Calu3 (cell line): Measurements from ENCODE around the gene RFPL2. TPM values are rescaled to one million over a fixed set of nuclear protein-coding genes. Genes with fewer than 3 reads are reported as not detected.

Experiments
- BruUV-seq: library from RNA; stranded (reverse); fragments of 400-500 nt; replicated peaks from 2 replicates; lab custom pipeline; 2021; lab: Mats Ljungman, UMichigan
- CTCF ChIA-PET: fragments of 300-600 bp; sonication (Branson Sonifier 250); formaldehyde crosslinking; loops from one replicate; lab custom pipeline; 2022; ENCODE audit warnings: antibody characterized with exemption; lab: Charles Lee
- DNase-seq: peaks from one replicate; pipeline ENCODE4 v3.0.0; 2022
- H3K27ac Mint-ChIP-seq: one replicate; pipeline ENCODE4 v1.8.0; 2022; ENCODE audit warnings: mixed read lengths; ENCODE audit not compliant: unreplicated experiment
- H3K27me3 Mint-ChIP-seq: one replicate; pipeline ENCODE4 v1.8.0; 2022; ENCODE audit warnings: mixed read lengths; ENCODE audit not compliant: unreplicated experiment
- H3K36me3 Mint-ChIP-seq: one replicate; pipeline ENCODE4 v1.8.0; 2022; ENCODE audit warnings: mild to moderate bottlenecking, moderate library complexity, mixed read lengths; ENCODE audit not compliant: insufficient read depth, unreplicated experiment
- H3K4me1 Mint-ChIP-seq: one replicate; pipeline ENCODE4 v1.8.0; 2022; ENCODE audit warnings: mild to moderate bottlenecking, low read depth, mixed read lengths; ENCODE audit not compliant: unreplicated experiment
- H3K4me3 Mint-ChIP-seq: one replicate; pipeline ENCODE4 v1.8.0; 2022; ENCODE audit warnings: mild to moderate bottlenecking, low read depth, moderate library complexity, mixed read lengths; ENCODE audit not compliant: unreplicated experiment
- H3K9me3 Mint-ChIP-seq: one replicate; pipeline ENCODE4 v1.8.0; 2022; ENCODE audit warnings: low read depth, mixed read lengths; ENCODE audit not compliant: unreplicated experiment
- intact Hi-C: fragments of 100-400 bp; cut with micrococcal nuclease; formaldehyde crosslinking; loops from one replicate; pipeline ENCODE4 v1.10.0; 2022; ENCODE audit not compliant: unreplicated experiment
- total RNA-seq: library from RNA; stranded (reverse); gene quantifications from 2 replicates; pipeline ENCODE4 v1.2.3, GENCODE V29; 2022
- TF ChIP-seq, protein P1 (sequence below): fragments of 200-600 bp; IDR thresholded peaks from one replicate; pipeline ENCODE4 v1.8.0; 2022; ENCODE audit warnings: antibody characterized with exemption; ENCODE audit not compliant: unreplicated experiment

The RFPL2 gene
- total RNA-seq, 1 experiment from 2014 or later: 0.52 TPM

DNA sequence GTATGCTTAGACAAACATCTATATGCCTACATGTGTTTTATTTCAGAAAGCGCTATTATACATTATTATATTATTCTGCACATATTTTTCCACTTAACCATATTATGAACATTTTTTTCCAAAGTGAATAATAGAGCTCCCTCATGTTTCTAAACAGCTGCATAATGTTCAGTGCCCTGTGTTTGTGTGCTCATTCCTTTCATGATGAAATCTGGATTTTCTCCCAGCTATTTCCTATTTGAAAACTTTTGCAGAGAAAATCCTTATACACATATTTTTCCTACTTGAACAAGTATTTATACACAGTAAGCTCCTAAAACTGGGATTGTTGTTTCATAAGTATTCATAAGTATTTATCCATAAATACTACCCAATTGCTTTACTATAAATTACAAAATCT is 18.1 kb upstream of the RFPL2 start:
- no peak for DNase-seq
- Mint-ChIP-seq H3K27ac (no peak overlapping the region), H3K4me1 (no peaks in the 10 kb centered on the region), H3K27me3 (no peaks in the 10 kb centered on the region), H3K4me3 (no peak overlapping the region), H3K36me3 (no peaks in the 10 kb centered on the region), H3K9me3 (no peaks in the 10 kb centered on the region)
- TF ChIP-seq, protein P1, sequence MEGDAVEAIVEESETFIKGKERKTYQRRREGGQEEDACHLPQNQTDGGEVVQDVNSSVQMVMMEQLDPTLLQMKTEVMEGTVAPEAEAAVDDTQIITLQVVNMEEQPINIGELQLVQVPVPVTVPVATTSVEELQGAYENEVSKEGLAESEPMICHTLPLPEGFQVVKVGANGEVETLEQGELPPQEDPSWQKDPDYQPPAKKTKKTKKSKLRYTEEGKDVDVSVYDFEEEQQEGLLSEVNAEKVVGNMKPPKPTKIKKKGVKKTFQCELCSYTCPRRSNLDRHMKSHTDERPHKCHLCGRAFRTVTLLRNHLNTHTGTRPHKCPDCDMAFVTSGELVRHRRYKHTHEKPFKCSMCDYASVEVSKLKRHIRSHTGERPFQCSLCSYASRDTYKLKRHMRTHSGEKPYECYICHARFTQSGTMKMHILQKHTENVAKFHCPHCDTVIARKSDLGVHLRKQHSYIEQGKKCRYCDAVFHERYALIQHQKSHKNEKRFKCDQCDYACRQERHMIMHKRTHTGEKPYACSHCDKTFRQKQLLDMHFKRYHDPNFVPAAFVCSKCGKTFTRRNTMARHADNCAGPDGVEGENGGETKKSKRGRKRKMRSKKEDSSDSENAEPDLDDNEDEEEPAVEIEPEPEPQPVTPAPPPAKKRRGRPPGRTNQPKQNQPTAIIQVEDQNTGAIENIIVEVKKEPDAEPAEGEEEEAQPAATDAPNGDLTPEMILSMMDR: no peak
- CTCF ChIA-PET: no interaction called here
- no TSS peak for BruUV-seq
- intact Hi-C loops: no loop called here

DNA sequence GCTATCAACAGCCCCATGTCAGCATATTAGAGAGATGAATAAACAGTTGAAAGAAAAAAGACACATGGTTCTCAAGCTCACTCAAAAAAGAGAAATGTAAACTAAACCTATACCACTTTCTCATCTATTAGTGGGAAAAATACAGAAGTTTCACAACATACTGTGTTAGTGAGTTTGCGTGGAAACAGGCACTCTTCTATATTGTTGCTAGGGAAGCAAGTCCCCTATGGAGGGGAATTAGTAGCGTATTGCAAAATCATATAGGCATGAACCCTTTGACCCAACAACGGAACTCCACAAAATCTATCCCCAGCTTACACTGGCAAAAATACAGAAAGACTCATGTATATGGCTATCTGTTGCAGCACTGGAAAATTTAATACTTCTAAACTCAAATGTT is 14.2 kb upstream of the RFPL2 start:
- BruUV-seq: no TSS peak
- TF ChIP-seq, protein P1: no peak
- no peak for DNase-seq
- Mint-ChIP-seq H3K4me1 (no peaks in the 10 kb centered on the region), H3K36me3 (no peaks in the 10 kb centered on the region), H3K9me3 (no peaks in the 10 kb centered on the region), H3K27me3 (no peaks in the 10 kb centered on the region), H3K27ac (no peak overlapping the region), H3K4me3 (no peak overlapping the region)
- CTCF ChIA-PET: no interaction called here
- intact Hi-C loops: no loop called here

DNA sequence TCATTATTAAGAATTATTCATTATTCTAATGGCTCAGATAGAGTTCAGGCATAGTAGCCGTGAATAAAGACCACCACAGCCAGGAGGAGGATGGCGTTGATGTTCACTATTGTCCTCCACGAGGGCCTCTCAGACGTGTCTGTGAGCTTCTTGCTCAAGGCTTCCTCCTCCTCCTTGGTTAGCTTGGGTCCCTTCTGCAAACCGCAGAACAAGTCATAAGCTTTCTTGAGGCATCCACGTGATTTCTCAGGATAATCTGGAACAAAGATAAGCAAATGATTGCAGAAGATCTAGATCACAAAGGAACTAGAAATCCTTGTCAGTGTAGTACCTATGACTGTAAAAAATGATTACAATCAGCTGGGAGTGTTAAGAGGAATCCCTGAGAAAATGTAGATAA is 13.6 kb upstream of the RFPL2 start:
- no peaks in the 10 kb centered on the region for H3K27me3 Mint-ChIP-seq
- CTCF ChIA-PET: no interaction called here
- intact Hi-C loops: no loop called here
- H3K27ac Mint-ChIP-seq: no peak overlapping the region
- H3K9me3 Mint-ChIP-seq: no peaks in the 10 kb centered on the region
- TF ChIP-seq, protein P1: no peak
- H3K4me1 Mint-ChIP-seq: no peaks in the 10 kb centered on the region
- no peaks in the 10 kb centered on the region for H3K36me3 Mint-ChIP-seq
- DNase-seq: no peak
- no TSS peak for BruUV-seq
- no peak overlapping the region for H3K4me3 Mint-ChIP-seq

DNA sequence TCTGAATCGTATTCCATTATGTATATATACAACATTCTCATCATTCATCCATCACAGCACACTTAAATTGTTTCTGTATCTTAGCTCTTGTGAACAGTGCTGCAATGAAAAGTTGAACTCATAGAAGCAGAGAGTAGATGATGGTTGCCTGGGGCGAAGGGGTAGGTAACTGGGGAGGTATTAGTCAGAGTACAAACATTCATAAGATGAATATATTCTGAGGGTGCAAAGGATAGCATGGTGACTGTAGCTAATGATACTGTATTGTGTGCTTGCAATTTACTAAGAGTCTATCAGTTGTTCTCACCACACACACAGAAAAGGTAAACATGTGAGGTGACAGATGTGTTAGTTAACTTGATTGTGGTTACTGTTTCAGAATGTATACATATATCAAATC is 12.6 kb upstream of the RFPL2 start:
- TF ChIP-seq, protein P1: no peak
- no peaks in the 10 kb centered on the region for H3K4me1 Mint-ChIP-seq
- H3K9me3 Mint-ChIP-seq: no peaks in the 10 kb centered on the region
- no peak overlapping the region for H3K27ac Mint-ChIP-seq
- no TSS peak for BruUV-seq
- no peaks in the 10 kb centered on the region for H3K27me3 Mint-ChIP-seq
- intact Hi-C loops: no loop called here
- no peak overlapping the region for H3K4me3 Mint-ChIP-seq
- no peak for DNase-seq
- no peaks in the 10 kb centered on the region for H3K36me3 Mint-ChIP-seq
- CTCF ChIA-PET: interaction anchor here (0.6 kb wide), 1 partner anchor 557 kb away, joined by 3 read pairs; no protein-coding TSS in a partner anchor
